Vagina (tissue), 2 donors: ENCODE results near the gene LINC01488. TPM values are rescaled to one million over a fixed set of nuclear protein-coding genes. Genes with fewer than 3 reads are reported as not detected.

Source experiments
- DNase-seq, 2 donors: peaks; one replicate each; pipeline ENCODE4 v3.0.0-alpha.2; 2017; ENCODE audit errors: extremely low spot score in 2 of 2
- H3K27ac ChIP-seq: fragments of 200-600 bp; sonication (generic); one replicate; pipeline ENCODE4 v1.5.1; 2019
- H3K27me3 ChIP-seq: fragments of 200-600 bp; sonication (generic); one replicate; pipeline ENCODE4 v1.5.1; 2019
- H3K36me3 ChIP-seq, 2 donors: fragments of 200-600 bp; sonication (generic); one replicate each; pipeline ENCODE4 v1.5.1; 2017 to 2019
- H3K4me1 ChIP-seq: fragments of 200-600 bp; sonication (generic); one replicate; pipeline ENCODE4 v1.5.1; 2019
- H3K4me3 ChIP-seq, 2 donors: fragments of 200-600 bp; sonication (generic); 1 replicate in 1 of 2; 2 replicates in 1 of 2; pipeline ENCODE4 v1.5.1; 2016 to 2019
- H3K9me3 ChIP-seq: fragments of 200-600 bp; sonication (generic); one replicate; pipeline ENCODE4 v1.5.1; 2019
- POLR2A ChIP-seq, 2 donors: fragments of 450-650 bp; IDR thresholded peaks; one replicate each; pipeline ENCODE4 v1.6.1; 2017; ENCODE audit warnings: antibody characterized with exemption in 2 of 2, mild to moderate bottlenecking in 2 of 2, moderate library complexity in 2 of 2
- POLR2AphosphoS5 ChIP-seq, 2 donors: sonication (generic); formaldehyde crosslinking; IDR thresholded peaks; one replicate each; pipeline ENCODE4 v1.9.0; 2017; ENCODE audit warnings: antibody characterized with exemption in 2 of 2, mild to moderate bottlenecking in 2 of 2, low read depth in 1 of 2; ENCODE audit not compliant: insufficient read depth in 1 of 2
- intact Hi-C: fragments of 100-400 bp; cut with DNase I; formaldehyde crosslinking; loops from one replicate; pipeline ENCODE4 v1.15.1; 2023
- total RNA-seq: library from RNA; depleted of rRNA; stranded (reverse); fragments of >200 nt; gene quantifications from one replicate; pipeline ENCODE4 v1.2.3, GENCODE V29; 2016
- TF ChIP-seq, protein P1 (sequence below), 3 experiments: fragments of 450-650 bp in 2 of 3; fragments of 200-600 bp in 1 of 3; sonication (generic) in 1 of 3; IDR thresholded peaks; one replicate each; pipeline ENCODE4 v1.5.1; 2017 to 2019; ENCODE audit warnings: antibody characterized with exemption in 3 of 3, mild to moderate bottlenecking in 2 of 3, moderate library complexity in 2 of 3

The LINC01488 gene
- total RNA-seq, 1 donor from 2014 or later = not detected

GRCh38 chr11:69524291-69524882 is 42.9 kb downstream of the LINC01488 start:
- H3K9me3 ChIP-seq = no peaks in the 10 kb centered on the region
- intact Hi-C loops = no loop called here
- TF ChIP-seq, protein P1, sequence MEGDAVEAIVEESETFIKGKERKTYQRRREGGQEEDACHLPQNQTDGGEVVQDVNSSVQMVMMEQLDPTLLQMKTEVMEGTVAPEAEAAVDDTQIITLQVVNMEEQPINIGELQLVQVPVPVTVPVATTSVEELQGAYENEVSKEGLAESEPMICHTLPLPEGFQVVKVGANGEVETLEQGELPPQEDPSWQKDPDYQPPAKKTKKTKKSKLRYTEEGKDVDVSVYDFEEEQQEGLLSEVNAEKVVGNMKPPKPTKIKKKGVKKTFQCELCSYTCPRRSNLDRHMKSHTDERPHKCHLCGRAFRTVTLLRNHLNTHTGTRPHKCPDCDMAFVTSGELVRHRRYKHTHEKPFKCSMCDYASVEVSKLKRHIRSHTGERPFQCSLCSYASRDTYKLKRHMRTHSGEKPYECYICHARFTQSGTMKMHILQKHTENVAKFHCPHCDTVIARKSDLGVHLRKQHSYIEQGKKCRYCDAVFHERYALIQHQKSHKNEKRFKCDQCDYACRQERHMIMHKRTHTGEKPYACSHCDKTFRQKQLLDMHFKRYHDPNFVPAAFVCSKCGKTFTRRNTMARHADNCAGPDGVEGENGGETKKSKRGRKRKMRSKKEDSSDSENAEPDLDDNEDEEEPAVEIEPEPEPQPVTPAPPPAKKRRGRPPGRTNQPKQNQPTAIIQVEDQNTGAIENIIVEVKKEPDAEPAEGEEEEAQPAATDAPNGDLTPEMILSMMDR (IDR thresholded peaks at IDR 0.05) = no peak
- H3K4me1 ChIP-seq = no peaks in the 10 kb centered on the region
- no peak overlapping the region for H3K27ac ChIP-seq
- no peaks in the 10 kb centered on the region for H3K27me3 ChIP-seq
- H3K36me3 ChIP-seq = no peaks in the 10 kb centered on the region
- H3K4me3 ChIP-seq = no peak overlapping the region
- no peak for DNase-seq

GRCh38 chr11:69524991-69525411 is 43.5 kb downstream of the LINC01488 start:
- no peak for DNase-seq
- intact Hi-C loops = no loop called here
- no peaks in the 10 kb centered on the region for H3K9me3 ChIP-seq
- H3K36me3 ChIP-seq = no peaks in the 10 kb centered on the region
- no peaks in the 10 kb centered on the region for H3K4me1 ChIP-seq
- TF ChIP-seq, protein P1 (IDR thresholded peaks at IDR 0.05) = no peak
- TF ChIP-seq POLR2A (IDR thresholded peaks at IDR 0.05) (no peak), POLR2AphosphoS5 (IDR thresholded peaks at IDR 0.05; ENCODE audit: insufficient read depth in 1 of 2, low read depth in 1 of 2) (no peak)
- H3K27ac ChIP-seq = no peak overlapping the region
- H3K27me3 ChIP-seq = no peaks in the 10 kb centered on the region
- H3K4me3 ChIP-seq = no peak overlapping the region

- Histone ChIP-seq H3K9me3 (no peaks in the 10 kb centered on the region), H3K27ac (no peak overlapping the region), H3K27me3 (no peaks in the 10 kb centered on the region), H3K4me3 (no peak overlapping the region), H3K36me3 (no peaks in the 10 kb centered on the region), H3K4me1 (no peaks in the 10 kb centered on the region)
- intact Hi-C loops = no loop called here
- no peak for TF ChIP-seq POLR2A (IDR thresholded peaks at IDR 0.05)
- TF ChIP-seq POLR2AphosphoS5 (IDR thresholded peaks at IDR 0.05; ENCODE audit: insufficient read depth in 1 of 2, low read depth in 1 of 2) = no peak
- TF ChIP-seq, protein P1 (IDR thresholded peaks at IDR 0.05) = no peak
- DNase-seq = no peak
Observed at GRCh38 chr11:69525516-69526452, 44.3 kb downstream of the LINC01488 start.

GRCh38 chr11:69526453-69526810 is 45.0 kb downstream of the LINC01488 start:
- intact Hi-C loops = no loop called here
- Histone ChIP-seq H3K27me3 (no peaks in the 10 kb centered on the region), H3K9me3 (no peaks in the 10 kb centered on the region), H3K36me3 (no peaks in the 10 kb centered on the region), H3K27ac (no peak overlapping the region), H3K4me3 (no peak overlapping the region), H3K4me1 (no peaks in the 10 kb centered on the region)
- TF ChIP-seq POLR2A (IDR thresholded peaks at IDR 0.05) = no peak
- TF ChIP-seq POLR2AphosphoS5 (IDR thresholded peaks at IDR 0.05; ENCODE audit: insufficient read depth in 1 of 2, low read depth in 1 of 2) = no peak
- TF ChIP-seq, protein P1 (IDR thresholded peaks at IDR 0.05) = no peak
- no peak for DNase-seq

DNA sequence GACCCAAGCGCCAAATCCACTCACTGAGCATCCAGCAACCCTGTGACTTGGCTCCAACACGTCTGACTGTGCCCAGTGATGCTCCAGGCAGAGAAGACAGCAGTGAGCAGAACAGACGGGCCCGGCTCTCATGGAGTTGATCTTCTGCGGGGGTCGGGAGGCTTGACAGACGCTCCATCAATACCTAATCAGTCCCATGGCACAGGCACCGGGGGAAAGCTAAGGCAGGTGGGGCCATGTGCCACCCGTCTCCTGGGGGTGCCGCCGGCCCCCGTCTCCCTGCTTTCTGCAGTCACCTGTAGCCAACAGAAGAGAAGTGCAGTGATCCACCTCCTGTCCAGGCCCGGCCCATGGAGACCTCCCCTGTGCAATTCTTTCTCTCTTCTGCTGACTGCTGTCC is 47.5 kb downstream of the LINC01488 start:
- H3K36me3 ChIP-seq = no peaks in the 10 kb centered on the region
- TF ChIP-seq, protein P1 (IDR thresholded peaks at IDR 0.05) = no peak
- TF ChIP-seq POLR2A (IDR thresholded peaks at IDR 0.05) = no peak
- TF ChIP-seq POLR2AphosphoS5 (IDR thresholded peaks at IDR 0.05; ENCODE audit: insufficient read depth in 1 of 2, low read depth in 1 of 2) = no peak
- no peaks in the 10 kb centered on the region for H3K4me1 ChIP-seq
- intact Hi-C loops = no loop called here
- H3K27me3 ChIP-seq = no peaks in the 10 kb centered on the region
- no peaks in the 10 kb centered on the region for H3K9me3 ChIP-seq
- no peak overlapping the region for H3K27ac ChIP-seq
- DNase-seq = no peak
- no peak overlapping the region for H3K4me3 ChIP-seq
